SK-N-SH treated with all-trans-retinoic acid at 6 μM for 48 hours (cell line): ENCODE data around the gene CELSR2.

Experiments
- ATAC-seq: fragments of 200-7000 bp; cut with Tn5 transposase; 3 replicates; pipeline ENCODE4 v1.9.1; 2020; ENCODE audit warnings: mild to moderate bottlenecking, moderate library complexity
- ARNTL ChIP-seq: fragments of 450-650 bp; formaldehyde crosslinking; IDR thresholded peaks from 2 replicates; pipeline ENCODE4 v1.5.0; 2020; ENCODE audit warnings: low read depth, mild to moderate bottlenecking, moderate library complexity, borderline replicate concordance
- BACH2 ChIP-seq: fragments of 250-450 bp; sonication (Bioruptor Pico); IDR thresholded peaks from 2 replicates; pipeline ENCODE4 v1.9.0; 2021; ENCODE audit warnings: mild to moderate bottlenecking, borderline replicate concordance
- CSDC2 ChIP-seq: fragments of 250-450 bp; sonication (Bioruptor Pico); IDR thresholded peaks from 2 replicates; pipeline ENCODE4 v1.5.0; 2020; ENCODE audit warnings: mild to moderate bottlenecking, moderate library complexity
- ESRRG ChIP-seq: fragments of 250-450 bp; sonication (Bioruptor Pico); IDR thresholded peaks from 2 replicates; pipeline ENCODE4 v1.6.1; 2021; ENCODE audit warnings: mild to moderate bottlenecking
- GLIS3 ChIP-seq: fragments of 250-450 bp; sonication (Bioruptor Pico); IDR thresholded peaks from 2 replicates; pipeline ENCODE4 v1.5.0; 2020; ENCODE audit warnings: mild to moderate bottlenecking, moderate library complexity
- ISL1 ChIP-seq: fragments of 250-450 bp; sonication (Bioruptor Pico); IDR thresholded peaks from 2 replicates; pipeline ENCODE4 v2.1.2; 2022; ENCODE audit warnings: mild to moderate bottlenecking, moderate library complexity
- OSR1 ChIP-seq: fragments of 250-450 bp; sonication (Bioruptor Pico); IDR thresholded peaks from 2 replicates; pipeline ENCODE4 v1.8.0; 2022; ENCODE audit warnings: moderate library complexity, mild to moderate bottlenecking, inconsistent platforms
- PATZ1 ChIP-seq: fragments of 250-450 bp; sonication (Bioruptor Pico); IDR thresholded peaks from 2 replicates; pipeline ENCODE4 v1.8.0; 2020; ENCODE audit warnings: mild to moderate bottlenecking, moderate library complexity, borderline replicate concordance
- PPARA ChIP-seq: fragments of 250-450 bp; sonication (Bioruptor Pico); IDR thresholded peaks from 2 replicates; pipeline ENCODE4 v1.5.0; 2020; ENCODE audit warnings: mild to moderate bottlenecking, borderline replicate concordance
- RARB ChIP-seq: fragments of 250-450 bp; sonication (Bioruptor Pico); IDR thresholded peaks from 2 replicates; pipeline ENCODE4 v1.8.0; 2021; ENCODE audit warnings: mild to moderate bottlenecking, moderate library complexity
- SNAI2 ChIP-seq: fragments of 250-450 bp; sonication (Bioruptor Pico); IDR thresholded peaks from 2 replicates; pipeline ENCODE4 v1.5.0; 2020; ENCODE audit warnings: mild to moderate bottlenecking, moderate library complexity
- TCF4 ChIP-seq: fragments of 250-450 bp; sonication (Bioruptor Pico); IDR thresholded peaks from 2 replicates; pipeline ENCODE4 v1.8.0; 2021; ENCODE audit warnings: mild to moderate bottlenecking, moderate library complexity, borderline replicate concordance
- TOX ChIP-seq: fragments of 250-450 bp; sonication (Bioruptor Pico); IDR thresholded peaks from 2 replicates; pipeline ENCODE4 v1.8.0; 2021; ENCODE audit warnings: mild to moderate bottlenecking, moderate library complexity, borderline replicate concordance
- TSHZ2 ChIP-seq: fragments of 250-450 bp; sonication (Bioruptor Pico); IDR thresholded peaks from 2 replicates; pipeline ENCODE4 v1.5.0; 2020; ENCODE audit warnings: mild to moderate bottlenecking, moderate library complexity
- ZC3H10 ChIP-seq: fragments of 250-450 bp; sonication (Bioruptor Pico); IDR thresholded peaks from 2 replicates; pipeline ENCODE4 v1.5.1; 2021; ENCODE audit warnings: mild to moderate bottlenecking, moderate library complexity
- ZFP30 ChIP-seq: fragments of 450-650 bp; formaldehyde crosslinking; IDR thresholded peaks from 2 replicates; pipeline ENCODE4 v1.5.0; 2022; ENCODE audit warnings: mild to moderate bottlenecking, moderate library complexity
- ZNF565 ChIP-seq: fragments of 450-650 bp; formaldehyde crosslinking; conservative IDR thresholded peaks from 2 replicates; pipeline ENCODE4 v1.5.0; 2020; ENCODE audit warnings: low read depth, mild to moderate bottlenecking, moderate library complexity
- ZNF70 ChIP-seq: fragments of 450-650 bp; formaldehyde crosslinking; IDR thresholded peaks from 2 replicates; pipeline ENCODE4 v1.5.0; 2020; ENCODE audit warnings: mild to moderate bottlenecking, moderate library complexity
- ZNF8 ChIP-seq: fragments of 450-650 bp; formaldehyde crosslinking; IDR thresholded peaks from 2 replicates; pipeline ENCODE4 v1.5.0; 2020; ENCODE audit warnings: mild to moderate bottlenecking, moderate library complexity
- TF ChIP-seq, protein P1 (sequence below): fragments of 250-450 bp; sonication (Bioruptor Pico); IDR thresholded peaks from 2 replicates; pipeline ENCODE4 v1.5.1; 2020; ENCODE audit warnings: low read depth, mild to moderate bottlenecking, moderate library complexity
- TF ChIP-seq, protein P2 (sequence below): fragments of 250-450 bp; sonication (Bioruptor Pico); IDR thresholded peaks from 2 replicates; pipeline ENCODE4 v1.8.0; 2021; ENCODE audit warnings: low read depth, mild to moderate bottlenecking, moderate library complexity, borderline replicate concordance

The CELSR2 gene

DNA sequence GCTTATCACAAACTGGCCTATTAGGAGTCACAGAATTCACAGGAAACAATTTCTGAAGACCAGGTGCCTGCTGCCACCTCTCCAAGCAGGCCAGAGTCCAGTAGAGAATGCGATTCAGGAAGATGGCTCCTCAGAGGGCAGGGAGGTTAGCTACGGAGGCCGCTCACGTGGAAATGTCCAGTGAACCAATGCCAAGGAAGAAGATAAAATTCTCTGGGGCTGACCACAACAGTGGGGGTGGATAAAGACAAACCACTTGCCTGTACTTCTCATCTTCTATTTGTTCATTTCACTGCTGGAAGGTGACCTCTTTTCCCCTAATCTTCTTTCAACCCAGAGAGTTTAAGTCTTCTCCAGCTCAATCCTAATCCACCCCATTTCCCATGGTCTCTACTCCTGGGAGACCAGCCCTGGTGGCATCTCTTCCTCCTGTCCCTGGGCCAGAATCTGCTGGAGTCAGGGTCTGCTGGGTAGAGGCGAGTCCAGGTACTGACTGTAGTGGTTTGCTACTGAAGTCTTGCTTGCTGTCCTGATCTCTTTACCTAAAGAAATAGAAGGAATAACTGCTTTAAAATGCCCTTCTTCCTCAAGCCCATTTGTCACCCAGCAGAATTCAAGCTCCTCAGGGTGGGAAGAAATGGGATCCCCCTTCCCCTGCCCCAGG lies 30.4 kb downstream of the CELSR2 start:
- TF ChIP-seq, protein P1, sequence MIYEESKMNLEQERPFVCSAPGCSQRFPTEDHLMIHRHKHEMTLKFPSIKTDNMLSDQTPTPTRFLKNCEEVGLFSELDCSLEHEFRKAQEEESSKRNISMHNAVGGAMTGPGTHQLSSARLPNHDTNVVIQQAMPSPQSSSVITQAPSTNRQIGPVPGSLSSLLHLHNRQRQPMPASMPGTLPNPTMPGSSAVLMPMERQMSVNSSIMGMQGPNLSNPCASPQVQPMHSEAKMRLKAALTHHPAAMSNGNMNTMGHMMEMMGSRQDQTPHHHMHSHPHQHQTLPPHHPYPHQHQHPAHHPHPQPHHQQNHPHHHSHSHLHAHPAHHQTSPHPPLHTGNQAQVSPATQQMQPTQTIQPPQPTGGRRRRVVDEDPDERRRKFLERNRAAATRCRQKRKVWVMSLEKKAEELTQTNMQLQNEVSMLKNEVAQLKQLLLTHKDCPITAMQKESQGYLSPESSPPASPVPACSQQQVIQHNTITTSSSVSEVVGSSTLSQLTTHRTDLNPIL (CRISPR knock-in tag), result no peak
- no peak for TF ChIP-seq CSDC2 (CRISPR knock-in tag)
- no peak for TF ChIP-seq TOX (CRISPR knock-in tag)
- no peak for TF ChIP-seq ZC3H10 (CRISPR knock-in tag)
- TF ChIP-seq BACH2 (CRISPR knock-in tag), result no peak
- no peak for TF ChIP-seq ZNF8 (CRISPR knock-in tag)
- no peak for TF ChIP-seq TCF4 (CRISPR knock-in tag)
- TF ChIP-seq ZNF565 (CRISPR knock-in tag), result no peak
- no peak for TF ChIP-seq OSR1 (CRISPR knock-in tag)
- no peak for TF ChIP-seq GLIS3 (CRISPR knock-in tag)
- no peak for TF ChIP-seq RARB (CRISPR knock-in tag)
- no peak for TF ChIP-seq ISL1 (CRISPR knock-in tag)
- TF ChIP-seq, protein P2, sequence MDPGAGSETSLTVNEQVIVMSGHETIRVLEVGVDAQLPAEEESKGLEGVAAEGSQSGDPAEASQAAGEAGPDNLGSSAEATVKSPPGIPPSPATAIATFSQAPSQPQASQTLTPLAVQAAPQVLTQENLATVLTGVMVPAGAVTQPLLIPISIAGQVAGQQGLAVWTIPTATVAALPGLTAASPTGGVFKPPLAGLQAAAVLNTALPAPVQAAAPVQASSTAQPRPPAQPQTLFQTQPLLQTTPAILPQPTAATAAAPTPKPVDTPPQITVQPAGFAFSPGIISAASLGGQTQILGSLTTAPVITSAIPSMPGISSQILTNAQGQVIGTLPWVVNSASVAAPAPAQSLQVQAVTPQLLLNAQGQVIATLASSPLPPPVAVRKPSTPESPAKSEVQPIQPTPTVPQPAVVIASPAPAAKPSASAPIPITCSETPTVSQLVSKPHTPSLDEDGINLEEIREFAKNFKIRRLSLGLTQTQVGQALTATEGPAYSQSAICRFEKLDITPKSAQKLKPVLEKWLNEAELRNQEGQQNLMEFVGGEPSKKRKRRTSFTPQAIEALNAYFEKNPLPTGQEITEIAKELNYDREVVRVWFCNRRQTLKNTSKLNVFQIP (CRISPR knock-in tag), result no peak
- no peak for TF ChIP-seq PPARA (CRISPR knock-in tag)
- no peak for TF ChIP-seq TSHZ2 (CRISPR knock-in tag)
- no peak for TF ChIP-seq PATZ1
- no peak for TF ChIP-seq ZNF70 (CRISPR knock-in tag)
- no peak for ATAC-seq

GRCh38 chr1:109280862-109281261 lies 31.5 kb downstream of the CELSR2 start:
- ATAC-seq, result no peak
- TF ChIP-seq ESRRG (CRISPR knock-in tag) (no peak), TOX (CRISPR knock-in tag) (no peak), TCF4 (CRISPR knock-in tag) (no peak), OSR1 (CRISPR knock-in tag) (no peak)
- TF ChIP-seq, protein P1 (CRISPR knock-in tag), result no peak

GRCh38 chr1:109281680-109282496 lies 32.5 kb downstream of the CELSR2 start:
- TF ChIP-seq GLIS3 (CRISPR knock-in tag), result no peak
- no peak for TF ChIP-seq PPARA (CRISPR knock-in tag)
- no peak for TF ChIP-seq OSR1 (CRISPR knock-in tag)
- TF ChIP-seq ZNF70 (CRISPR knock-in tag), result no peak
- no peak for TF ChIP-seq TOX (CRISPR knock-in tag)
- TF ChIP-seq ZFP30 (CRISPR knock-in tag), result no peak
- TF ChIP-seq PATZ1, result no peak
- TF ChIP-seq ZC3H10 (CRISPR knock-in tag), result no peak
- no peak for TF ChIP-seq ZNF565 (CRISPR knock-in tag)
- no peak for TF ChIP-seq ARNTL (CRISPR knock-in tag)
- no peak for TF ChIP-seq SNAI2 (CRISPR knock-in tag)
- TF ChIP-seq BACH2 (CRISPR knock-in tag), result no peak
- TF ChIP-seq ZNF8 (CRISPR knock-in tag), result no peak
- ATAC-seq, result no peak
